Skeletal muscle satellite cell (primary cell): ENCODE data around the gene PIK3R1. TPM values are rescaled to one million over a fixed set of nuclear protein-coding genes. Genes with fewer than 3 reads are reported as not detected.

ENCODE experiments used
- H3K27me3 ChIP-seq: 2 replicates; pipeline ENCODE4 v1.7.0; 2013; ENCODE audit warnings: low read length; ENCODE audit not compliant: control insufficient read depth, insufficient read depth
- H3K36me3 ChIP-seq: 2 replicates; pipeline ENCODE4 v1.7.0; 2013; ENCODE audit warnings: mild to moderate bottlenecking, control low read depth, low read length; ENCODE audit not compliant: insufficient read depth
- H3K4me1 ChIP-seq: 2 replicates; pipeline ENCODE4 v1.7.0; 2013; ENCODE audit warnings: low read length; ENCODE audit not compliant: control insufficient read depth, insufficient read depth
- H3K4me2 ChIP-seq: 2 replicates; pipeline ENCODE4 v1.7.0; 2013; ENCODE audit warnings: mild to moderate bottlenecking, low read length
- H3K4me3 ChIP-seq: 2 replicates; pipeline ENCODE4 v1.7.0; 2013; ENCODE audit warnings: low read length
- H3K9ac ChIP-seq: 2 replicates; pipeline ENCODE4 v1.7.0; 2013; ENCODE audit warnings: mild to moderate bottlenecking, low read depth, low read length, moderate library complexity
- H3K9me3 ChIP-seq: replicated peaks from 2 replicates; pipeline ENCODE4 v1.7.0; 2013; ENCODE audit warnings: mild to moderate bottlenecking, control low read depth, low read length
- total RNA-seq: library from RNA; depleted of rRNA; stranded (reverse); fragments of >200 nt; gene quantifications from 2 replicates; pipeline ENCODE4 v1.2.3, GENCODE V29; 2012; rRNA removed

PIK3R1 gene
- total RNA-seq: 27.3 and 40.8 TPM in 2 replicates

DNA sequence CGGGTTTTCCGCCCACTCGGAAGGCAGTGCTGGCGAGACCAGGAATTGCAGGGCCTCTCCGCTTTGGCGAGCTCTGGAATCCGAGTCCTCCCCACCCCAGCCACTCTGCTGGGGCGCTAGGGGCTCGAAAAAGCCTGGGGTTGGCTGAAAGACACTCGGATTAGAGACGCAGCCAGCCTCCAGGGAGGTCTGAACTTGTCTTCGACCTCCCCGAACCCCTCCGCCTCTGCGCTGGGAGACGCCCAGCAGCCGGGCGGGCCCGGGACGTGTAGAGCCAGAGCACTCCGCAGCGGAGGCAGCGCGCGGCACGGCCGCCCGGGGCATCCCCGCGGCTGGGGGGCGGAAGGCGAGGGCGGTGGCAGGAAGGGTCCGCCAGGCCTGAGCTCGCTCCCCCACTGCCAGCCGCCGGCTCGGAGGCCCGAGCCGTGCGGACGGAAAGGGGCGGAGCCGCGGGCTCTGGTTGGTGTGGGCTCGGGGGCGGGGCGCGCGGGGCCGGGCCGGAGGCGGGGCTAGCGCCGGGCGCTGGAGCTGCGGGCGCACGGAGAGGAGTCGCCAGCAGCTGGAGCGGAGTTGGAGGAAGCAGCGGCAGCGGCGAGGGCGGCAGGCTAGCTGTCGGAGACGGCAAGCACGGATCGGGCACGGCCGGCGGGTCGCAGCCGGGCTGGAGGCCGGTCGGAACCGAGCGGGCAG is at the start of gene PIK3R1:
Gene PIK3R1, plus strand, starts transcription at position 549 of the 690 bp plus-strand sequence. CDS start 10,920 bp downstream, outside the sequence.
- peak within 1 kb of the TSS; percentile 99 for H3K4me3 ChIP-seq
- peaks cover 2% of the 10 kb centered on the region for H3K36me3 ChIP-seq
- peak within 1 kb of the TSS; percentile 97 for H3K9ac ChIP-seq
- H3K9me3 ChIP-seq: no peaks in the 10 kb centered on the region
- peak within 1 kb of the TSS; percentile 98 for H3K4me2 ChIP-seq
- H3K4me1 ChIP-seq: peaks cover 24% of the 10 kb centered on the region
- H3K27me3 ChIP-seq: no peaks in the 10 kb centered on the region

DNA sequence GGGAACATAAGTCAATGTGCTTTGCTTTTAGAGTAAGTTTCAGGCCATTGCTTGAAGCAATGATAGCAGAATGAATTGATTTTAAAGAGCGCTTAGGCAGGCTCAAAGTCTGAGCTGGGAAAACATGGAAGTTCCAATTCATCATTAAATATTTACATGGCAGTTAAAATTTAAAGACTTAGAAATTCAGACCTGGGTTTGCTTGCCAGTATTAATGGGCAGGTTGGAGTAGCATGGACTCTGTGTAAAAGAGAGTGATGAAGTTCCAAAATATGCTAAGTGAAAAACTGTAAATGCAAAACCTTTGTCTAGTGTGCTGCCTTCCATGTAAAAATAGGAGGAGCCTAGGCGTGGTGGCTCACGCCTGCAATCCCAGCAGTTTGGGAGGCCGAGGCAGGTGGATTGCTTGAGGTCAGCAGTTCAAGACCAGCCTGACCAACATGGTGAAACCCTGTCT is 48.3 kb upstream of the PIK3R1 start:
- no peak overlapping the region for H3K9ac ChIP-seq

DNA sequence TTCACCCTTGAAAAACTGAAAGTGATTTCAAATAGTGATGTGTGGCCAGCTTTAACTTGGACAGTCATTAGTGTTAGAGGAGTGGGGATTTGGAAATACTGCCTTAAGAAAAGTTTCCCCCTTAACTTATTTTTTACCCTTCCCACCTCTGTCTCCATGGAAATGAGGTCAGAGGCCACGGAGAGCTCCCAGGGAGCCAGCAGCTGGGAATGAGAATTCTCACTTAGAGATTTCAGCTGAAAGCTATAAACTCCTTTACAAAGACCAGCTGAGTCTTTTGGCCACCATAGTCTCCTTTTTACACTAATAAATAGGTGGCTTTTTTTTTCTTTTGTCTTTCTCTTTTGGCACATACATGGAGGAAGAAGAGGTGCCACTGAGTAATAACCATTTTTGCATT is 45.7 kb upstream of the PIK3R1 start:
- Histone ChIP-seq H3K4me2 (peak overlapping the region; percentile 16), H3K9me3 (no peaks in the 10 kb centered on the region), H3K27me3 (no peaks in the 10 kb centered on the region), H3K4me3 (no peak overlapping the region), H3K9ac (no peak overlapping the region), H3K4me1 (peaks cover 15% of the 10 kb centered on the region), H3K36me3 (no peaks in the 10 kb centered on the region)

More for the DNA sequence above, 48.3 kb upstream of the PIK3R1 start:
- Histone ChIP-seq H3K36me3 (no peaks in the 10 kb centered on the region), H3K4me3 (no peak overlapping the region), H3K4me2 (no peak overlapping the region), H3K27me3 (no peaks in the 10 kb centered on the region), H3K9me3 (no peaks in the 10 kb centered on the region), H3K4me1 (peaks cover 15% of the 10 kb centered on the region)

DNA sequence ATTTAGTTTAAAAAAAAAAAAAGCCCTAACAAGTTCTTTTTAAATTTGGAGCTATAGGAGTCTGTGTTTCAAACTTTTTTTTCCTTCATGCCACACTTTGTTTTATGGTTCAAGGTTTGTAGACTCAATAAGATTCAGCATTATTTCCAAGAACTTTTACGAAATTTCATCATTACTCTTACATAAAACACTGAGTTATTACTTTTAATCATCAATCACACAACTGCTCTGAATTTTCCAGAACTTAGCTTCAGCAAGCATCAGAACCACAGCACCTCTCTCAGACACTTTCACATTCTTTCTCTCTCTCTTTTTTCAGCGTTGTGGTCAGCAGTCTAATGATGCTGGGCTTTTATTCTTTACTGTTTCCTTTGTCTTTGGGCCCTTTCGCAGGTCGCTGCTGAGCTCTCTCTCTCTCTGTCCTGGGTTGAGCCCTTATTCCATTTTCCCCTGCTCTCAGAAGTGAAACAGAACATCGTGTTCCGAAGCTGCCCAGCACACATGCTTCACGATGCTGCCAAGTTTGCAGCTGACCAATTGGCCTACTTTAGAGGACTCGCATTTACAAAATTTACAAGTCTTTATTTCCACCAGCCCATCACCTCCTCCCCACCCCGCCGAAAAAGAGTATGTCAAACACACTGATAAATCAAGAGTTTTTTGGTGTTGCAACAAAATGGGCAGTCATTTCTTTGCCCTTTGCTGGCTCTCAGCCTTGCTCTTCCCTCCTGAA is 44.6 kb upstream of the PIK3R1 start:
- Histone ChIP-seq H3K36me3 (no peaks in the 10 kb centered on the region), H3K9me3 (no peaks in the 10 kb centered on the region), H3K27me3 (no peaks in the 10 kb centered on the region), H3K4me3 (peak overlapping the region; percentile 51), H3K4me2 (peak overlapping the region; percentile 74), H3K9ac (peak overlapping the region; percentile 5), H3K4me1 (peaks cover 15% of the 10 kb centered on the region)

DNA sequence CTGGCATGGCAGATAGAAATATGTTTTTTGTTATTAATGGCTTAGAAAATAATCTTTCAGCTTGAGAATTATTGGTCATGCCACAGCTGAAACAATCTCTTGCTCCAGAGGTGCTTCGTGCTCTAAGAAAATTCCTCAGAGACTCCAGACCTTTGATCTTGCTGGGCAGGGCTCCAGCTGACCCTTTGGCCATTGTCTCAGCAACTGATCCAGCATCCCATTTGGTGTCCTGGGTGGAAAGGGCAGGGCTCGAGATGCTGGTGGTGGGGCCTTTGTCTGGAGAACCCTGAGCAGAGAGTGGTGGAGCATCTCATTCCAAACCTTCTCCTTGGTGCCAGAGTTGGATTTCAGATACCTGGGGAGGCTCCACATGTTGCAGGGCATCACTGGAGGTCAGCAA is 43.2 kb upstream of the PIK3R1 start:
- H3K4me1 ChIP-seq: peaks cover 15% of the 10 kb centered on the region
- H3K4me3 ChIP-seq: no peak overlapping the region
- no peaks in the 10 kb centered on the region for H3K36me3 ChIP-seq
- no peaks in the 10 kb centered on the region for H3K9me3 ChIP-seq
- H3K9ac ChIP-seq: no peak overlapping the region
- no peaks in the 10 kb centered on the region for H3K27me3 ChIP-seq
- no peak overlapping the region for H3K4me2 ChIP-seq

DNA sequence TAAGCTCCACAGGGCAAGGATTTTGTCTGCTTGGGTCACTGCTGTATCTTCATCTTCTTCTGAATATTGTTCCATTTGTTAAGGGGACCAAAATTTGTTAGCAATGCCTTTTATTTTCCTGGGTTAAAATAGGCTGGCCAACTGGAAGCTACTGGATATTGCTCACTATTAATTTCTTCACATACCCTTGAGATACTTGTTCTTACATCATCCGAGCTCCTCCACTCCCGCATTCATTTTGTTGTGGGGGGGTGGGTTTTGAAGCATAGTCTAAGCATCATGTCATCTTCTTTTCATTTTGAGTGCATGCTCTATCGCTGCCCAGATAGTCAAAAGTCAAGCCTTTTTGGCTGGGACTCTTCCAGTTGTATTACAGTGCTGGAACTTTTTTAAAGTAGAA is 42.5 kb upstream of the PIK3R1 start:
- Histone ChIP-seq H3K27me3 (no peaks in the 10 kb centered on the region), H3K4me1 (peaks cover 15% of the 10 kb centered on the region), H3K4me2 (no peak overlapping the region), H3K9ac (no peak overlapping the region), H3K4me3 (no peak overlapping the region), H3K36me3 (no peaks in the 10 kb centered on the region), H3K9me3 (no peaks in the 10 kb centered on the region)

DNA sequence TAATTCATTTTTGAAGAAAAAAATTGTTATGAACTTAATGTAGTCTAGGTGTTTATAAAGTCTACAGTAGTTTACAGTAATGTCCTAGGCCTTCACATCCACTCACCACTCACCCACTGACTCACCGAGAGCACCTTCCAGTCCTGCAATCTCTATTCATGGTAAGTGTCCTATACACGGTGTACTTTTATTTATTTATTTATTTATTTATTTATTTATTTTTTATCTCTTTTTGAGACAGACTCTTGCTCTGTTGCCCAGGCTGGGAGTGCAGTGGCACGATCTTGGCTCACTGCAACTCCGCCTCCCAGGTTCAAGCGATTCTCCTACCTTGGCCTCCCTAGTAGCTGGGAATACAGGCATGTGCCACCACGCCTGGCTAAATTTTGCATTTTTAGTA is 39.3 kb upstream of the PIK3R1 start:
- Histone ChIP-seq H3K27me3 (no peaks in the 10 kb centered on the region), H3K4me3 (no peak overlapping the region), H3K9me3 (no peaks in the 10 kb centered on the region), H3K4me2 (no peak overlapping the region), H3K4me1 (peaks cover 10% of the 10 kb centered on the region), H3K9ac (no peak overlapping the region), H3K36me3 (no peaks in the 10 kb centered on the region)

DNA sequence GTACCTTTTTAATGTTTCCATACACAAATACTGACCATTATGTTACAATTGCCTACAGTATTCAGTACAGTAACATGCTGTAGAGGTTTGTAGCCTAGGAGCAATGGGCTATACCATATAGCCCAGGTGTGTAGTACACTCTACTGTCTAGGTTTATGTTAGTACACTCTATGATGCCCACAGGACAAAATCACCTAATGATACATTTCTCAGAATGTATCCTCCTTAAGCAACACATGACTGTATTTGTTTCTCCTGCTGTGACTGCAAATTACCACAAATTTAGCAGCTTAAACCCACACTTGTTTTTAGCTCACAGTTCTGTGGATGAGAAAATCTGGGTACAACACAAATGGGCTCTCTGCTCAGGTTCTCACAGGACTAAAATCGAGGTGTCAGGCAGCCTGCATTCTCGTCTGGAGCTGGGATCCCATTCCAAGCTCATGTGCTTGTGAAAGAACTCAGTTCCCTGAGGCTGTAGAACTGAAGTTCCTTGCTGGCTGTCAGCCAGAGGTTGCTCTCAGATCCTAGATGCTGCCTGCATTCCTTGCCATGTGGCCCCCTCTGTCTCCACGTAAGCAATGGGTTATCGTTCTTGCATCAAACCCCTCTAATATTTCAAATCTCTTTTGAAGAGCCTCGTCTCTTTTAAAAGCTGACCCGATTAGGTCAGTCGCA is 38.6 kb upstream of the PIK3R1 start:
- no peak overlapping the region for H3K9ac ChIP-seq

DNA sequence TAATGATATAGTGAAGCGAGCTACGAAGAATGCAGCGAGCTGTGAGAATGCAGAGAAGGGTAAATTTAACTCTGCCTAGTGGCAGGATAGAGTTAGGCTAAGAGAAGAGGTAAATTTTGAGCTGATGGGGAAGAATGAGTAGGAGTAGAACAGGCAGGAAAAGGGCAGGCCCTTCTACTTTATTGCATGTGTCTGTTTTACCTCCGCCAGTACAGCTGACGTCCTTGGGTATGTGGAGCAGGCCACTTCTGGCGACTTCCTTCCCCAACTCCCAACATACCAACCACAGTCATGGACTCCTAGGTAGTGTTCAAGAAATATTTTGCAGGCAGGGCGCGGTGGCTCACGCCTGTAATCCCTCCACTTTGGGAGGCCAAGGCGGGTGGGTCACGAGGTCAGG is 37.9 kb upstream of the PIK3R1 start:
- H3K4me3 ChIP-seq: no peak overlapping the region
- H3K4me1 ChIP-seq: no peaks in the 10 kb centered on the region
- H3K9ac ChIP-seq: no peak overlapping the region
- H3K36me3 ChIP-seq: no peaks in the 10 kb centered on the region
- H3K9me3 ChIP-seq: no peaks in the 10 kb centered on the region
- no peak overlapping the region for H3K4me2 ChIP-seq
- H3K27me3 ChIP-seq: no peaks in the 10 kb centered on the region

More for the DNA sequence above, 38.6 kb upstream of the PIK3R1 start:
- H3K4me3 ChIP-seq: no peak overlapping the region
- H3K4me1 ChIP-seq: peaks cover 3% of the 10 kb centered on the region
- no peak overlapping the region for H3K4me2 ChIP-seq
- H3K27me3 ChIP-seq: no peaks in the 10 kb centered on the region
- no peaks in the 10 kb centered on the region for H3K9me3 ChIP-seq
- no peaks in the 10 kb centered on the region for H3K36me3 ChIP-seq

DNA sequence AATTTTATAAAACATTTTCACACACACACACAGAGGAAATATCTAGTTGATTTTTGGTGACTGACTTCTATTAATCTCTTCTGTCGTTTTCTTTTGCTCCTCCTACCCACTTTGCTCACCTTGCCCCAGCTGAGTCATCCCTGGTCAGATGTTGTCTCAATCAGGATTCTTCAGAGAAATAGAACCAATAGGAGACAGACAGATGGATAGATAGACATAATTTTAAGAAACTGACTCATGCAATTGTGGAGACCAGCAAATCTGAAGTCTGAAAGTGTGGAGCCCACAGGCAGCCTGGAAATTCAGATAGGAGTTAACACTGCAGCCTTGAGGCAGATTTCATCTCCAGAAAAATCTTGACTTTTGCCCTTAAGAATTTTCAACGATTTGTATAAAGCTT is 37.0 kb upstream of the PIK3R1 start:
- no peak overlapping the region for H3K9ac ChIP-seq
- H3K4me1 ChIP-seq: no peaks in the 10 kb centered on the region
- H3K4me3 ChIP-seq: no peak overlapping the region
- H3K4me2 ChIP-seq: no peak overlapping the region
- H3K36me3 ChIP-seq: no peaks in the 10 kb centered on the region
- no peaks in the 10 kb centered on the region for H3K9me3 ChIP-seq
- no peaks in the 10 kb centered on the region for H3K27me3 ChIP-seq

DNA sequence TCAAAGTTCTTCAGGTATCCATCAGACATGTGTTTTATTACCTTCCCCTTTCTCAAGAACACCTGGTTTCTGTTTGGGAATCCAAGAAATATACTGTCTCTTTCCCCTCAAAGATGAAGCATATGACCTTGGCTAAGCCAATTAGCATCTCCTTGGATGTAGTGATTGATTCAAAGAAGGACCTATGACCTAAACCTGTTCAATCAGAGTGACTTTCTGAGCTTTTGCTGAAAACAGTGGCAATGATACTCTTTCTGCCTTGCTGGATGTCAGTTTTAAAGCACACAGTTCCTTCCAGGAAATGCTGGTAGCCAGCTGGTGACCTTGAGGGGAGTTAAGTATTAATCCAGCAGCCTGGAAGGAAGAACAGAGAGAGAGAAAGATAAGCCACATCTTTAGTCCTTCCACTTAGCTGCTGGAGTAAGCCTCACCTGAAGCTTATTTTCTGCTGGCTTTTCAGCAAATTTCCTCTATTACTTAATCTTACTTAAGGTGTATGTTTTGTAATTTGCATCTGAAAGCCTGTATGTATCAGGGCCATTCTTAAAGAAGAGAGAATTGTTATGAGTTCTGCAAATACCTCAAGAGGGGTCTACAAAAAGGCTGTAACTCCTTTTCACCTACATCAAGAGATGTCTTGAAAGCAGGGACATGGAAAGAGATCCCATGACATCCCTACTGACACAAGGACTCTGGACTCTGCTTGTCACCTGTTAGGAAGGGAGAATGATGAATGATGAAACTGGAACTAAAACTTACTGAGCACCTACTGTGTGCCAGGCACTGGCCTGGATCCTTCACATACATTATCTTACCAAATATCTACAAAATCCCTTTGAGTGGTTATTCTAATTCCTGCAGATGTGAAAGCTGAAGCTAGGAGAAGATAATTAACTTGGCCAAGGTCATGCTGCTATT is 35.2 kb upstream of the PIK3R1 start:
- H3K27me3 ChIP-seq: no peaks in the 10 kb centered on the region
- H3K36me3 ChIP-seq: no peaks in the 10 kb centered on the region
- no peak overlapping the region for H3K4me2 ChIP-seq
- no peaks in the 10 kb centered on the region for H3K4me1 ChIP-seq
- no peak overlapping the region for H3K4me3 ChIP-seq
- no peaks in the 10 kb centered on the region for H3K9me3 ChIP-seq
- H3K9ac ChIP-seq: no peak overlapping the region
